Prostate gland (tissue), 2 donors: ENCODE data around the gene KCNK4.

Source experiments
- POLR2A ChIP-seq: fragments of 450-650 bp; IDR thresholded peaks from one replicate; pipeline ENCODE4 v1.6.1; 2016; ENCODE audit warnings: antibody characterized with exemption, mild to moderate bottlenecking
- TF ChIP-seq, protein P1 (sequence below), 4 experiments: fragments of 200-600 bp in 2 of 4; fragments of 450-650 bp in 2 of 4; sonication (generic) in 2 of 4; IDR thresholded peaks; 1 replicate in 3 of 4; 2 replicates in 1 of 4; pipeline ENCODE4 v1.5.1; 2016 to 2019; ENCODE audit warnings: antibody characterized with exemption in 4 of 4, mild to moderate bottlenecking in 2 of 4, moderate library complexity in 2 of 4

DNA sequence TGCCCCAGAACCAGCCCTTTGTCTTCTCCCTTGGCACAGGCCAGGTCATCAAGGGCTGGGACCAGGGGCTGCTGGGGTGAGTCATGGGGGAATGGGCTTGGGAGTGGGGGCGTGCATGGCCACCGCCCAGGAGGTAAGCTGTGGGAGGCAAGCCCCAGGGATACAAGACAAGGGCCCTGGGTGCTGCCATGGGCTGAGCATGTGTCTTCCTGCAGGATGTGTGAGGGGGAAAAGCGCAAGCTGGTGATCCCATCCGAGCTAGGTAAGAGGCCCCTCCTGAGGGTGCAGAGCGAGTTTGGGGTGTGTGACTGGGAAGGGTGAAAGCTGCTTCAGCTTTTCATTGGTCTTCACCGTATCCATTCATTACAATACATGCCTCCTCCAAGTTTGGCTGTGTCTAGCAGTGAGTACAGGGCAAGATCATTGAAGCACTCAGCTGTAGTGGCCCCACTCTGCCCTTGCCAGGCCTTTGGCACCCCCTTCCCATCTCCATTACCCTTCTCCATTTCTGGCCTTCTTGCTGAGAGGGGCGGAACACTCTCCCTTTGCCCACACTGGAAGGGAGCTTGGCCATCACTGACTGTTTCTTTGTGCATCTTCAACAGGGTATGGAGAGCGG lies 47.8 kb upstream of the KCNK4 start:
- TF ChIP-seq, protein P1, sequence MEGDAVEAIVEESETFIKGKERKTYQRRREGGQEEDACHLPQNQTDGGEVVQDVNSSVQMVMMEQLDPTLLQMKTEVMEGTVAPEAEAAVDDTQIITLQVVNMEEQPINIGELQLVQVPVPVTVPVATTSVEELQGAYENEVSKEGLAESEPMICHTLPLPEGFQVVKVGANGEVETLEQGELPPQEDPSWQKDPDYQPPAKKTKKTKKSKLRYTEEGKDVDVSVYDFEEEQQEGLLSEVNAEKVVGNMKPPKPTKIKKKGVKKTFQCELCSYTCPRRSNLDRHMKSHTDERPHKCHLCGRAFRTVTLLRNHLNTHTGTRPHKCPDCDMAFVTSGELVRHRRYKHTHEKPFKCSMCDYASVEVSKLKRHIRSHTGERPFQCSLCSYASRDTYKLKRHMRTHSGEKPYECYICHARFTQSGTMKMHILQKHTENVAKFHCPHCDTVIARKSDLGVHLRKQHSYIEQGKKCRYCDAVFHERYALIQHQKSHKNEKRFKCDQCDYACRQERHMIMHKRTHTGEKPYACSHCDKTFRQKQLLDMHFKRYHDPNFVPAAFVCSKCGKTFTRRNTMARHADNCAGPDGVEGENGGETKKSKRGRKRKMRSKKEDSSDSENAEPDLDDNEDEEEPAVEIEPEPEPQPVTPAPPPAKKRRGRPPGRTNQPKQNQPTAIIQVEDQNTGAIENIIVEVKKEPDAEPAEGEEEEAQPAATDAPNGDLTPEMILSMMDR (IDR thresholded peaks at IDR 0.05) = no peak
- TF ChIP-seq POLR2A = no peak
